Activated naive CD4-positive, alpha-beta T cell treated with Interleukin-2 at 50 U/mL for 16 hours (primary cell): ENCODE results near the gene SNX13.

Source experiments
- DNase-seq: peaks from one replicate; pipeline ENCODE4 v3.0.0-alpha.2; 2020

SNX13 gene

GRCh38 chr7:17940302-17940883, at the start of gene SNX13:
Gene SNX13, minus strand, starts transcription at chr7:17940494. Its CDS starts 199 bp downstream, at chr7:17940295.
- DNase-seq = peak; percentile 90

- no peak for DNase-seq
Observed at GRCh38 chr7:17989546-17989945, 49.3 kb upstream of the SNX13 start.

- DNase-seq = no peak
Observed at GRCh38 chr7:17988858-17989257, 48.6 kb upstream of the SNX13 start.

- DNase-seq = no peak
Observed at GRCh38 chr7:17988141-17988540, 47.8 kb upstream of the SNX13 start.

GRCh38 chr7:17986851-17987250, 46.6 kb upstream of the SNX13 start:
- DNase-seq = no peak

GRCh38 chr7:17985473-17986239, 45.4 kb upstream of the SNX13 start:
- no peak for DNase-seq

GRCh38 chr7:17984288-17984687, 44.0 kb upstream of the SNX13 start:
- no peak for DNase-seq

- no peak for DNase-seq
Observed at GRCh38 chr7:17983221-17984062, 43.1 kb upstream of the SNX13 start.

GRCh38 chr7:17976952-17977351, 36.7 kb upstream of the SNX13 start:
- no peak for DNase-seq

- no peak for DNase-seq
Observed at GRCh38 chr7:17971411-17971810, 31.1 kb upstream of the SNX13 start.

- DNase-seq = no peak
Observed at GRCh38 chr7:17968791-17969715, 28.8 kb upstream of the SNX13 start.

- no peak for DNase-seq
Observed at GRCh38 chr7:17966706-17967105, 26.4 kb upstream of the SNX13 start.

GRCh38 chr7:17965603-17966002, 25.3 kb upstream of the SNX13 start:
- DNase-seq = no peak

- no peak for DNase-seq
Observed at GRCh38 chr7:17963281-17963680, 23.0 kb upstream of the SNX13 start.

- no peak for DNase-seq
Observed at GRCh38 chr7:17962652-17963051, 22.4 kb upstream of the SNX13 start.

- DNase-seq = no peak
Observed at GRCh38 chr7:17957871-17958270, 17.6 kb upstream of the SNX13 start.

- peak; percentile 11 for DNase-seq
Observed at GRCh38 chr7:17952387-17952786, 12.1 kb upstream of the SNX13 start.

GRCh38 chr7:17951742-17952254, 11.5 kb upstream of the SNX13 start:
- no peak for DNase-seq

- no peak for DNase-seq
Observed at GRCh38 chr7:17948526-17949238, 8.4 kb upstream of the SNX13 start.

GRCh38 chr7:17947620-17948019, 7.3 kb upstream of the SNX13 start:
- no peak for DNase-seq

- no peak for DNase-seq
Observed at GRCh38 chr7:17946591-17946990, 6.3 kb upstream of the SNX13 start.

- no peak for DNase-seq
Observed at GRCh38 chr7:17944720-17945119, 4.4 kb upstream of the SNX13 start.
